Cerebellar cortex (tissue), 1 donor: ENCODE results near the gene OSBPL9.
"Not testable (repeated sequence)": the region's sequence is repeated elsewhere in the genome, so short reads cannot be mapped to it uniquely, and the experiment has no call there.

ENCODE experiments used
- DNase-seq: peaks from one replicate; pipeline ENCODE4 v3.0.0-alpha.2; 2015; ENCODE audit warnings: low spot score

Gene OSBPL9

DNA sequence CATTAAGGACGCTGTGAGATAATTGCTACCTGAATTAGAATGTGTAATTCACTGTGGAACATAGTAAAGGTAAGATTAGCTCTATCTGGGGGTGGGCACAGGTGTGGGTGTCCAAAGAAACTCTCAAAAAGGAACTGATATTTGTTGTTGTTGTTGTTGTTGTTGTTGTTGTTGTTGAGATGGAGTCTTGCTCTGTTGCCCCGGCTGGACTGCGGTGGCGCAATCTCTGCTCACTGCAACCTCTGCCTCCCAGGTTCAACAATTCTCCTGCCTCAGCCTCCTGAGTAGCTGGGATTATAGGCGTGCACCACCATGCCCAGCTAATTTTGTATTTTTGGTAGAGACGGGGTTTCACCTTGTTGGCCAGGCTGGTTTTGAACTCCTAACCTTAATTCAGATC is 6.8 kb upstream of the OSBPL9 start:
- DNase-seq = not testable (repeated sequence)

DNA sequence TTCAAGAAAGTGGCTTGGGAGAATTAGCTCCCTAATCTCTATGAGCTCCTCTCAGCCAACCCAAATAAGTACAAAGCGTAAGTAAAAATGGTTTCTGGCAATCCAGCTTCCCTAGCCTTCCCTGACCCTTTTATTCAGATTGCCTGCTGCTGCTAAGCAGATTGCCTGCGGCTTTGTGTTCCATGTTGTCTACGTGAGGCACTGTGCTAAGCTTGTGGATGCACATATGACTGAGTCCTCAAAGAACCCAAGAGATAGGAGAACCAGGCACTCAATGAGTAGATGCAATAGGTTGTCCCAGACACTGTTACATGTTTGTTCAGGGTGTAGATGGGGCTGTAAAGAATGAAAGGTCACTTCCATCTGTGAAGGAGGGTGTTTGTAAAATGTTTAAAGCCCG is 6.3 kb upstream of the OSBPL9 start:
- DNase-seq = no peak

DNA sequence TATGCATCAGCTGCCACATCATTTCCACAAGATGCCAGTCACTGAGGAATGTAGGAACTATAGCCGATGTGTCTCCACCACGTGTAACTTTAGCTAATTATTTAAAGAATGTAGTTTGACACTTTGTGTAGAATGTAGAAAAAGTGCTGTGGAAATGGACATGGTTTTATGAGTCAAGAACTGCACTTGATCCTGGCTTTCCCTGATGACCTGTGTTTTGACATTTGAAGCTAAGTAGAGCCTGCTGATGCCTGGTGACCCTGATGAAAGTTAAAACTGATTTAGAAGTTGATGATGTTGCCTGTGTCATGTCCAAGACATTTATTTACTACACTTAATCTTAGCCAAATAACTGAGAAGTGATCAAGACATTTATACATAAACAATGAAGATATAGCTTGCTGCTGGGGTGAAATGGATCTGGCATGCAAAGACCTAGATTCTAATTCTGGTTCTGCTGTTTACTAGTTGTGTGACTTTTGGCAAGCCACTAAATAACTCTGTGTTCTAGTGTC is 4.4 kb upstream of the OSBPL9 start:
- DNase-seq = no peak

DNA sequence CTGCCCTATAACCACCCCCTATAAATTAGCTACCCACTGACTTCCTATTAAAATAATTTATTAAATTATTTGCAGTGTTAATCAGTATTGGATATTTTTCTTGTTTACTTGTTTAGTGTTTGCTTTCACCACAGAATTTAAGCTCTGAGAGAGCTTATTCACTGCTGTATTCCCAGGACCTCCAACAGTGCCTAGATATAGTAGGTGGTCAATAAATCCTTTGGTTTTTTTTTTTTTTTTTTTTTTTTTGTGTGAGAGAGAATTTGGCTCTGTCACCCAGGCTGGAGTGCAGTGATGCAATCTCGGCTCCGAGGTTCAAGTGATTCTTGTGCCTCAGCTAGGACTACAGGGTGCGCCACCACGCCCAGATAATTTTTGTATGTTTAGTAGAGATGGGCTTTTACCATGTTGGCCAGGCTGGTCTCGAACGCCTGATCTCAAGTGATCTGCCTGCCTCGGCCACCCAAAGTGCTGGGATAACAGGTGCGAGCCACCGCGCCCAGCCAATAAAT is 1.1 kb upstream of the OSBPL9 start:
- no peak for DNase-seq

DNA sequence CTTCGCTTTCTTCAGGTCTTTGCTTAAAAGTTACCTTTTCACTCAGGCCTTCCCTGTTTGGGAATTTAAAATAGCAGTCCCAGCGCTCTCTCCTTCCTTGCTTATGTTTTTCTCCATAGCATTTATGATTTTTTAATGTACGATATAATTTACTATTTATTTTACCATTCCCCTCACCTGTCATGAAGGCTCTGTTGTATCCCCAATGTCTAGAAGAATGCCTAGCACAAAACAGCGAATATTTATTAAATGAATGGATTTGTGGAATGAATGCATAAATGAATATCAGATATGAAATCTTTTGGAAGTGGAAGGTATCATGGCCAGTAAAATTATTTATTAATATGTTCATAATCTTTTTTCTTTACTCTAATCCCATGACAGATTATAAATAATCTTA is 402 bp upstream of the OSBPL9 start:
- no peak for DNase-seq

DNA sequence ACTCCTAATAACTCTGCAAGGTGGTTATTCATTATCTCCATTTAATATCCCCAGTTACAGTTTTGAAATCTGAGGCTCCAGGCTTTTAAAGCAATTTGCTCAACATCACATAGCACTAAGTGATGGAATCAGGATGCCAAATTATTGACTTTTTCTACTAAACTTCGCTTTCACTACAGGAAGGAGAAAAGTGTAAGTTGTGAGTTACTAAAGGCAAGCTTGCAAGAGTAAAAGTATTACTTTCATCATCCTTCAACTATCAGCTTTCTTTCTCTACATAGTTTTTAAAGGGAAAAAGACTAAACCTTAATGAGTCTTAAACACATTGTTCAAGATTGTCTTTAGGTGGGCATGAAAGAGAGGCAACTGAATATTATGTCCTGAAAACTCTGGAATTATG is 1.8 kb downstream of the OSBPL9 start:
- no peak for DNase-seq

DNA sequence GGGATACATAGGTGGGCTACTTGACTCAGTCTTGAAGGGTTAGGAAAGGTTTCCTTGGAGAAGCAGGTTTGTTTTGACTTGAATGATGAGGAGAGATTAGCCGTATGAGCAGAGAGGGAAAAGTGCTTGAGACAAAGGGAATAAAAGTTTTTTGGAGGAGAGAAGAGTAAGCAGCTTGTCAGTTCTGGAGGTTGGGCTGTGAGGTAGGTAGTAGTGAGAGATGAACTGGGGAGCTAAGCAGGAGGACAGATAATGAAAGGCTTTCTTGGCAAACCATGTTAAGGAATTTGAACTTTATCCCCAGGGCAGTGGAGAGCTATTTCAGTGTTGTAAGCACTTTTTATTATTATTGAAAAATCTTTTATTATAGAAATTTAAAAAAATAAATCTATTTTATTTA is 3.6 kb downstream of the OSBPL9 start:
- DNase-seq = no peak

DNA sequence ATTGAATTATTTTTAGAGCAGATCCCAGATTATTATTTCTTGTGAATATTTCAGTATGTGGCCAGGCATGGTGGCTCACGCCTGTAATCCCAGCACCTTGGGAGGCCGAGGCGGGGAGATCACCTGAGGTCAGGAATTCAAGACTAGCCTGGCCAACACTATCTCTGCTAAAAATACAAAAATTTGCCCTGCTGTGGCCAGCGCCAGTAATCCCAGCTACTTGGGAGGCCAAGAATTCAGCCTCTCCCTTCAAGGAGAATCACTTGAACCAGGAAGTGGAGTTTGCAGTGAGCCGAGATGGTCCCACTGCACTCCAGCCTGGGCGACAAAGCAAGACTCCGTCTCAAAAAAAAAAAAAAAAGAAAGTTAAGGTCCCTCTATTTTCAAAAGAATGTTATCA is 4.3 kb downstream of the OSBPL9 start:
- DNase-seq = no peak

DNA sequence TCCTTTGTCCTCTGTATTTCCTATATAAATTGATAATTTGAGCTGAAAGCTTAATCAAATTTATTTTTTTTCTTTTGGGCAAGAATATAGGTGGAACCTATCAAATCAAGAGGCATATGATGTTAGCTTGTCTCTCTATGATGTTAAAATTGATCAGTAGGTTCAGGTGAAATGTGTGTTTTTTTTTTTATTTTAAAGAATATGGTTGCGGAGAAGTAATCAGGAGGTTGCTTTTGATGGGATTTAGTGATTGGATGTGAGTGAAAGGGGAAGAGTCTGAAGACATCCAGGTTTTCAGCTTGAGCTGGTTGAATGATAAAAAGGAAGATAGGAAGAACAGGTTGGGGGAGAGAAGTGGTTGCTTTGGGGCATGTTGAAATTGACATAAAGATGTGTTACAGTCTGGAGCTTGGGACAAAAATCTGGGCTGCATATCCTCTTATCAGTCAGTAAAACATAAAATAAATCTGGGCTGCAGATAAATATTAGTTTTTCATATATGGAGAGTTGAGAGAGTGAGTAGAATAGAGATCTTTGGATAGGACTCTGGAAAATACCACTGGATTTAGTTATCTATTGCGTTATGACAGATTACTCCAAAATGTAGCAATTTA is 5.1 kb downstream of the OSBPL9 start:
- DNase-seq = no peak

DNA sequence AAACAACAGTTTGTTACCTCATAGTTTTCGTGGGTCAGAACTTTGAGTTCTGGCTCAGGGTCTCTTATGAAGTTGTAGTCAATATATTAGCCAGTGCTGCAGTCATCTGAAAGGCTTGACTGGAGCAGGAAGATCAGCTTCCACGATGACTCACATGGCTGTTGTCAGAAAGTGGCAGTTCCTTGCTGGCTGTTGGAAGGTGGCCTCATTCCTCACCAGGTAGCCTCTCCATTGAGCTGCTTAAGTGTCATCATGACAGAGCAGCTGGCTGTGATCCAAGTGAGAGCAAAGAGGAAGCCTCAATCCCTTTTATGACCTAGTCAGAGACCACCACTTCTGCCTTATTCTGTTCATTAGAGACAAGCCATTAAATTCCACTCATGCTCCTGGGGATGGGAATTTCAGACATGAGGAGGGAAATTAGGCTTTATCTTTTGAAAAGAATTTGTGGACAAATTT is 5.6 kb downstream of the OSBPL9 start:
- peak; percentile 32 for DNase-seq

DNA sequence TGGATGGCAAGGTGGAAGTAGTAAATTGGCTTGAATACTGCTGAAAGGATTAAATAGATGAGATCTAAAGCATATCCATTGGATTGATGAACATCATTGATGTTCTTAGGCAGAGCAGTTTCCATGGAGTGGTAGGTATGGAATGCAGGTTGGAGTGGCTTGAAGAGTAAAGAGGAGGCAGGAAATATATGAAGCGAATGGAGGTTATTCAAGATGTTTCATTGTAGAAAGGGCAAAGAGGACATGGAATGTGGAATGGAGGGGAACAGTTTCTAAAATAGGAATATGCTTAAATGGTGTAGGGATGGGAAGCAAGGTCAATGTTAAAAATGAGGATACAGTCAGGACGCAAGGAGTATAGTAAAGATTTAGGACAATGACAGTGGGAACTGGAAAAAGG is 6.1 kb downstream of the OSBPL9 start:
- DNase-seq = no peak

DNA sequence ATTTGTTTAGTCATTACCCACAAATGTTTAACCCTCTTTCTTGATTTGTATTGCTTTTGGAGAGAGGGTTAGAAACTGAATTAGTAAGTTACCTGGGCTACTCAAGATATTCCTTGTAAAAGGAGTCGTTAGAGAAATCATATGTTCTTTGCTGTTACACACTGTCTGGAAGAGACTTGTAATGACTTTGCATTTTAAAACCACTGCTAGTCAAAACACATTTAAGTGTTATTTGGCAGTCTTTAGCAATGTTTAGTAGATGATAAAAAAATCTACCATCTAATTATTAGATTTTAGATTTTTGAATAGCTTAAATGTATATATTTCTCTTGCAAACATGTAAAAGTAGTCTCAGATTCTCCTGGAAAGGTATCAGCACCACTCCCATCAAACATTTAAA is 6.6 kb downstream of the OSBPL9 start:
- DNase-seq = no peak

DNA sequence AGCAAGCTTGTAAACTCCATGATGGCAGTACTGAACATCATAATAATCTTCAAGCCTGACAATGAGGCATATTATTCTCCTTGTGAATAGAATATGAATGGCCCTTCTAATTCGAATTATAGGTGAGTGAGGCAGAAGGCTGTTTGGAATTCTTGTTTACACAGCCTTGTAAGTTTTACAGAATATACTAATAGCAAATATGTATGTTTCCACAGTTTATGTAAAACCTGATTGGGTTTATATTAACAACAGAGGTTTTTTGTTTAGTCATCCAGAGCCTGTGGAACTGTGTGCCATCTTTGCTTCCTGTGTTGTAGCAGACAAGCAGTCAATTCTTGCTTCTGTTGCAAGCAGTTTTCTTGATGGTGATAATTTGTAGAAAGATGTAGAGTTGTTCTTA is 8.0 kb downstream of the OSBPL9 start:
- no peak for DNase-seq

DNA sequence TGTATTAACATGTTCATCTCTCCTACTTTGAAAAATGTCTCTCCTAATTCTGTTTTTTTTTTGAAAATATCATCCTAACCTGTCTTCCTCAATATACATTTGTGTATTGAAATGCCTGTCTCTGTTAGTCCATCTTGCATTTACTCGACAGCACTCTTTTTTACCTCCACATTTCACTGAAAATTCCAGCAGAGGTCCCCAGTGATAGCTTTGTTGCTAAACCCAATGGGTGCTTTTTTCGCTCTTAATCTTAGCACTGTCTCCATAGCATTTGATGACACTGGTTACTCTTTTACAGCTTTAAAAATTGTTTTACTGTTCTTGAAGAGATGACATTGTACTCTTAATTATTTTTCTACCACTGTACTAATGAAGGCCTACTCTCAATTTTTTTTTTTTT is 10.8 kb downstream of the OSBPL9 start:
- peak; percentile 50 for DNase-seq

DNA sequence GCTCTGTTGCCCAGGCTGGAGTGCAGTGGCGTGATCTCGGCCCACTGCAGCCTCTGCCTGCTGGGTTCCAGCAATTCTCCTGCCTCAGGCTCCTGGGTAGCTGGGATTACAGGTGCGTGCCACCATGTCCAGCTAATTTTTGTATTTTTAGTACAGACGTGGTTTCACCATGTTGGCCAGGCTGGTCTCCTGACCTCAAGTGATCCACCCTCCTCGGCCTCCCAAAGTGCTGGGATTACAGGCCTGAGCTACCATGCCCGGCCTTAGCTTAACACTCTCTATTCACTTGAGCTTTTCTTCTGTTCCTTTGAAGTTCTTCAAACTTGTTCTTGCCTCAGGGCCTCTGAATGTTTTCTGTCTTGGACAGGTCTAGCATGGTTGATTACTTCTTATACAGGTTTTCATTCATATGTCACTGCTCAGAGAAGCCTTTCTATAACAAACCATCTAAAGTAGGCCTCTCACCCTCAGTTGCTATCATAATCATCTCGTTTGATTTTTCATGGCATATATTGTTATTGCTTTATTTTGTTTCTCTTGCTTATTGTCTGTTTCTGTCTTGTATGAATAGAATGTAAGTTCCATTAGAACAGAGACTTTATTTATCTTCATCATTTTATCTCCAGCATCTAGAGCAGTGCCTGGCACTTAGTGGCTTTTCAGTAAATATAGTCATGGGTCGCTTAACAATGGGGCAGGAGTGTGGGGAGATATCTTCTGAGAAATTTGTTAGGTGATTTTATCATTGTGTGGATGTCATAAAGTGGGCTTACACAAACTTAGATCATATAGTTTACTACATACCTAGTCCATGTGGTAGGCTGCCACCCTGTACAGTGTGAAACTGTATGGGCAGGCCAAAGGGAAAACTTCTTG is 12.1 kb downstream of the OSBPL9 start:
- no peak for DNase-seq

DNA sequence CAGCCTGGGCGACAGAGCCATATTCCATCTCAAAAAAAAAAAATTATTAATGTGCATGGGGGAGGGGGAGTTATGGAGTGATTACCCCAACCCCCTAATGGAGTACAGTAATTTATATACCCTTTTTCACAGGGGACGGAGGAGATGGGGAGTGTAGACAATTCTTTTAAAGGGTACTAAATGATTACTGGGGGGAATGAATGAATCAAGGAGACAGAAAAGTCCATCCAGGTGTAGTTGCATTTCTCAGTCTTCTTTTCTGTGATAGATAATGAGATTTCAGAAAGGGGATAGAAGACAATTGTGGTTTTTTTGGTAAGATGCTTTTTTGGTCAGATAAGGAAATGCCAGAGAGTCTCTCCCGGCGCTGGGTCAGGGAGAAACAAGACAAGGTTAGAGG is 13.0 kb downstream of the OSBPL9 start:
- no peak for DNase-seq

DNA sequence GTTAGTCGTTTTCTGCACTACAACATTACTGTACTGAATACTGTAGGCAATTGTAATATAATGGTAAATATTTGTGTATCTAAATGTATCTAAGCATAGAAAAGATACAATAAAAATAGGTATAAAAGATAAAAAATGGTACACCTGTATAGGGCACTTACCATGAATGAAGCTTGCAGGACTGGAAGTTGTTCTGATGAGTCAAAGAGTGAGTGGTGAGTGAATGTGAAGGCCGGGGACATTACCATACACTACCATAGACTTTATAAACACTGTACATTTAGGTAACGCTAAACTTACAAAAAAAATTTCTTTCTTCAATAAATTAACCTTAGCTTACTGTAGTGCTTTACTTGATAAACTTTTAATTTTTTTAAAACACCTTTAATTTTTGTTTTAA is 13.5 kb downstream of the OSBPL9 start:
- no peak for DNase-seq

DNA sequence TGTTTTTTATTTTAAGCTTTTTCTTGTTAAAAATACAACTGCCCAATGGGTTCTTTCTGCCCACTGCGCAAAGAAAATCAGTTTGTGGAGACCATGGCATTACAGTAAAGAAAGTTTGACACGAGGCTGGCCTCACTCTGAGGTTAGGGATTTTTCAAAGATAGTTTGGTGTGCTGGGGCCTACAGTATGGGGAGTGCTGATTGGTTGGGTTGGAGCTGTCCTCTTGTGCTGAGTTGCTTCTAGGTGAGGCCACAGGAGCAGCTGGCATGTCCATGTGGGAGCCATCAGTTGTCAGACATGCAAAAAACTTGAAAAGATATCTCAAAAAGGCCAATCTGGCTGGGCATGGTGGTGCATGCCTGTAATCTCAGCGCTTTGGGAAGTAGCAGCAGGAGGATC is 14.0 kb downstream of the OSBPL9 start:
- no peak for DNase-seq

DNA sequence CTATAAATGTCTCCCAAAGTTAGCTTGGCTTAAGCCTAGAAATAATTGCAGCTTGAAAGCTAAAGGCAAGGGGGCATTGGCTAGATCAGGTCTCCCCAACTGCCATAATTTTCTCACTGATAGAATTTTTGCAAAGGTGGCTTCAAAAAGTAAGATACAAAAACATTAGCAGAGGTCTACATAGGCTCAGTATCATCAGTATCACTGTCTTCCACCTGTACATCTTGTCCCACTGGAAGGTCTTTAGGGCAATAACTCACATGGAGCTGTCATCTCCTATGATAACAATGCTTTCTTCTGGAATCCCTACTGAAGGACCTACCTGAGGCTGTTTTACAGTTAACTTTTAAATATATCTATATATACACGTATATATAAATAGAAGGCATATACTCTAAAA is 14.9 kb downstream of the OSBPL9 start:
- no peak for DNase-seq

DNA sequence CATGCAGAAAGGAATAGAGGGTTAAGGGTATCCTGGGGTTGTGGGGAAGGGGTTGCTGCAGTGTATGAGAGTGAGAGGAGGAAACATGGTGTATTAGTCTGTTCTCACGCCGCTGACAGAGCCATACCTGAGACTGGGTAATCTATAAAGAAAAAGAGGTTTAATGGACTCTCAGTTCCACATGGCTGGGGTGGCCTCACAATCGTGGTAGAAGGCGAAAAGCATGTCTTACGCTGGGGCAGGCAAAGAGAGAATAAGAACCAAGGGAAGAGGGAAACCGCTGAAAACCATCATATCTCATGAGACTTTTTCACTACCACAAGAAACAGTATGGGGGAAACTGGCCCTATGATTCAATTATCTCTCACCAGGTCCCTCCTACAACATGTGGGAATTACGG is 17.7 kb downstream of the OSBPL9 start:
- no peak for DNase-seq

DNA sequence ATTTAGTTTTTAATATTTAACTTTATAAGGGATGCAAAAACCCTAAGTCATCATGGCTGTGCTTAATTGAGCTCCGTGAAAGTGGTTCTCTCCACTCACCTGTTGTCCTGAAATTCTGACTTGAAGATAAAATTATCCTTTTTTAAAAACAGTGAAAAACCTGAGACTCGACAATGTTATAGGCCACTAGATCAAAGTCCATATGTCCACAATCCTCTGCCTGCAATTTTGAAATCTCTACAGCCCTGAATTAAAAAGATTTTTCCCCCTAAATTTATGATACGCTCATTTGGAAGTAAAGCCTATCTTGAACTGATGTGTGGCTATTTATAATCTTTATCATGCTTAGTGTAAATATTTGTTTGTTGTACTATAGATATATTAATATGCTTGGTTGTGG is 18.7 kb downstream of the OSBPL9 start:
- DNase-seq = no peak

DNA sequence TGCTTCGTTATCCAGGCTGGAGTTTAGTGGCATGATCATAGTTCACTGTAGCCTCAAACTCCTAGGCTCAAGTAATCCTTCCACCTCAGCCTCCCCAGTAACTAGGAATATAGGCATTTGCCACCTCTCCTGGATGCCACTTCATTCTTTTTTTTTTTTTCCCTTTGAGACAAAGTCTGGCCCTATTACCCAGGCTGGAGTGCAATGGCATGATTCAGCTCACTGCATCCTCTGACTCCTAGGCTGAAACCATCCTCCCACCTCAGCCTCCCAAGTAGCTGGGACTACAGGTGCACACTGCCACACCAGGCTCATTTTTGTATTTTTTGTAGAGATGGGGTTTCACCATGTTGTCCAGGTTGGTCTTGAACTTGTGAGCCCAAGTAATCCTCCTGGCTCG is 19.3 kb downstream of the OSBPL9 start:
- DNase-seq = no peak

DNA sequence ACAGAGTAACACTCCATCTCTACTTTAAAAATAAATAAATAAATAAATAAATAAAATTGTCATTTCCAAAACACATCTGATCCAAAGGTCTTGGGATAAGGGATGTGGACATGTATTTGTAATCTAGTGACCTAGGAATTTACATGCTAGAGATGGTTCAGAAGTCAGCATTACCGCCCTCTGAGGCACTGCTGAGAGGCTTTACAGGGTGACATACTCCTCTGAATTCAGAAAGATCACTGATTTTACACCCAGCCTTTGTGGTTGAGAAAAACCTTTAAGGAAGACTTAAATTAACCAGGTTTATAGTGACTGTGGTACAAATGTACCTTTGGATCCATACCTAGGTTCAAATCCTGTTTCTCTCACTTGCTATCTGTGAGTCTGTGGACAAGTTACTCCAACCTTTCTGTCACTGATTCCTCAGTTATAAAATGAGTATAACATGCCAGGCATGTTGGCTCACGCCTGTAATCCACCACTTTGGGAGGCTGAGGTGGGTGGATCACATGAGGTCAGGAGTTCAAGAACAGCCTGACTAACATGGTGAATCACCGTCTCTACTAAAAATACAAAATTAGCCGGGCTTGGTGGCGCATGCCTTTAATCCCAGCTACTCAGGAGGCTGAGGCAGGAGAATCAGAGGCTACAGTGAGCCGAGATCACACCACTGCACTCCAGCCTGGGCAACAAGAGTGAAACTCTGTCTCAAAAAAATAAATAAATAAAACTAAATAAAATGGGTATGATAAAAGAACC is 20.1 kb downstream of the OSBPL9 start:
- no peak for DNase-seq
